GM23248 (cell line): Measurements from ENCODE around the gene COPG2.

ENCODE experiments used
- EZH2 ChIP-seq: fragments of 200-600 bp; sonication (generic); IDR thresholded peaks from 2 replicates; pipeline ENCODE4 v1.6.1; 2018; ENCODE audit warnings: antibody characterized with exemption, mild to moderate bottlenecking; ENCODE audit not compliant: insufficient read depth, poor library complexity, severe bottlenecking
- EZH2phosphoT487 ChIP-seq: fragments of 200-600 bp; sonication (generic); IDR thresholded peaks from 2 replicates; pipeline ENCODE4 v1.6.1; 2018; ENCODE audit warnings: antibody characterized with exemption, moderate library complexity, mild to moderate bottlenecking, low read depth; ENCODE audit not compliant: insufficient read depth

GRCh38 chr7:130650611-130651120, 17.9 kb downstream of the COPG2 start:
- TF ChIP-seq EZH2 (no peak), EZH2phosphoT487 (no peak)
